Inflammatory macrophage treated with lipopolysaccharide for 1 hour (primary cell): ENCODE results near the gene PPM1H.
A peak's percentile ranks its signal among the peaks of the same experiment; 100 is the strongest.

Experiments used
- DNase-seq, 2 donors: peaks; one replicate each; pipeline ENCODE4 v3.0.0-alpha.2; 2020 to 2022

Gene PPM1H

DNA sequence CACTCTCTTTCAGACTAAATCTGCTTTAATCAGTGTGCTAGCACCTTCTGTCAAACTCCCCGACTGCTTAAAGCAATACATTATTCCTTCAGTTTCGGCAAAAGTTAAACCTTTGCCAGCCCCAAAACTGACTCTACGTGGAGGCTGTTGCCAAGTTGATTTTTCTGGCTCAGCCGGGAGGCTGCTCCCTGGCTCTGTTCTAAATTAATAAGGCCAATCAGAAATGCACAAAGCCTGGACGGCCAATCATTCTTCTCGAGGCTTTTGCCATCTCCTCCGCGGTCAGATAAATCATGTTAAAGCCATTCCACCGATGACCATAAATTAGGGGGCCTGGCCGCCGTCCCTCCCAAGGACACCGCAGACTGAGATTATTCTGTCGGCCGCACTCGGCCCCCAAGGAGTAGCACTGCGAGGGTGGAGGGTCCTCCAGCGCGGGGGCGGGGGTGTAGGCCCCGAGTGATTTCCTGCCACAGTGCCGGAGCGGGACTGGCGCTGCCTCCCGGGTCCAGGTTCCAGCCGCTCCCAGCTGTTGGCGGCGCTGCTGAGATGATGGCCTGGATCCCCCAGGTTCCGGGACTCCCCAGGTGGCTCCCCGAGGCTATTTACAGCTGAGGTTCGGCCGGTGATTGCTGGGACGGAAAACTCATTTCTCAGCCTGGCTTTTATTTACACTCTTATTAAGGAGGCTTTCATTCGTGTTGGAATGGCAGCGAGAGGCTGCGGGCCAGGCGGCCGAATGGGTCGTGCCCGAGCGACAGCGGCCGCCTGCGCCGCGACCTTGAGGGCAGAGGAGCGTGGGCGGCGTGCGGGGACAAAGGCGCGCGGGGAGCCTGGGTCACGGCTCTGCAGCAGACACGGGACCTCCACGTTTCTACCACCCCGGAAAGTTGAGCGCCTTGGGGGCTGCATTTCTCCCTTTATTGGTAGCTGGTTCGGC, 303.2 kb downstream of the PPM1H start:
- peak in 1 of 2 donors; percentile 27 for DNase-seq

DNA sequence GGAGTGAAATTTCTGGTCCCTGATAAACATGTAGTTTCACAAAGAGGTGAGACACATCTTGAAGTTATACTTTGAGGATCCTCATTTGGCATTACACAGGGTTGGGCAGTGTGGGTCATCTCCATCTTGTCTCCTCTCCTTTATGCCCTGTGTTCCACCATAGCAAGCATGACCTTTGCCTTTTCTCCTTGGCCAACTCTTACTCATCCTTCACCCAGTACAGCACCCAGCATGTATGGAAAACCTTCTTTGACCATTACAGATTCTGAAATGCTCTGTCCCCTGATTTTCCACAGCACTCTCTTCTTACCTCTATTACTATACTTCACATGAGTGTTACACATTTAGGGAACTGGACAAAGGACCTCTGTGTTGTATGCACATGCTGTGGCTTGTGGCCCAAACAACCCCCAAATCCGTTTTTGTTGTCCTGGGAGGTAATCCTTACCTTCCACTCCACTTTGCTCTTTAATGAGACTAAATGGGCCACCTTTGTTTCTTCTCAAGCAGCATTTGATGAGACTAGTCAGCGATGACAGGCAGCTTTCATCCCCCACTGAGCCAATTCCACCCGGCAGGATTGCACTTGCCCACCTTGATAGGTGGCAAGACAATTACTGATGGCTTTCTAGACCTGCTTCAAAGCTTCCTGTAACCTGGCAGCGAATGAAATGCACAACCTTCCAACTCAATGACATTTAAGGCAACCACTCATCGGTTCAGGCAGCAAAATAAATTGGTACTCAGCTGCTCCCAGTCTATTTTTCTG, 304.8 kb downstream of the PPM1H start:
- no peak for DNase-seq

DNA sequence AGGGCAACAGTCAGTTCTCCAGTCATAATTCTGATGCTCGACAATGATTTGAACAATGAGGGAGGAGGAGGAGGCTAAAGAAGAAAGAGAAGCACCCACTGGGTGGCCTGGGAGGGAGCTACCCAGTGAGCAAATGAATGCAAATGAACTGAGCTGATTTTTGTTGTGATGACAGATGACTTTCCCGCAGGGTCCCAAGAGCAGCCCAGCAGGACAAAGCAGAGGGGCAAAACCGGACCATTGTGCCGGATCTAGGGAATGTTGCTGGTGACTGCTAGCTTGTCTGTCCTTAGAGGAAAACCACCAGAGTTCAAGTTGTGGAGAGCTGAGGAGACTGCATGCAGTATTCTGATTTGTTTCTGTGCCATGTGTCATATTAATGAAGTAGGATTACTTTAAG, 305.5 kb downstream of the PPM1H start:
- no peak for DNase-seq

DNA sequence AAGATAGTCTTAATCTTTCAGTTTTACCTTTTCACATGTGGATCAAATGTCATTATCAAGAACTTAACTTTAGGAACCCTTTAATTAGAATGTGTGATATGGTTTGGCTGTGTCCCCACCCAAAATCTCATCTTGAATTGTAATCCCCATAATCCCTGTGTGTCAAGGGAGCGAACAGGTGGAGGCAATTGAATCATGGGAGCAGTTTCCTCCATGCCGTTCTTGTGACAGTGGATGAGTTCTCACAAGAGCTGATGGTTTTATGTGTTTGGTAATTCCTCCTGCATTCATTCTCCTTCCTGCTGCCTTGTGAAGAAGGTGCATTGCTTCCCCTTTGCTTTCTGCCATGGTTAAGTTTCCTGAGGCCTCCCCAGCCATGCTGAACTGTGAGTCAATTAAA, 307.8 kb downstream of the PPM1H start:
- no peak for DNase-seq

DNA sequence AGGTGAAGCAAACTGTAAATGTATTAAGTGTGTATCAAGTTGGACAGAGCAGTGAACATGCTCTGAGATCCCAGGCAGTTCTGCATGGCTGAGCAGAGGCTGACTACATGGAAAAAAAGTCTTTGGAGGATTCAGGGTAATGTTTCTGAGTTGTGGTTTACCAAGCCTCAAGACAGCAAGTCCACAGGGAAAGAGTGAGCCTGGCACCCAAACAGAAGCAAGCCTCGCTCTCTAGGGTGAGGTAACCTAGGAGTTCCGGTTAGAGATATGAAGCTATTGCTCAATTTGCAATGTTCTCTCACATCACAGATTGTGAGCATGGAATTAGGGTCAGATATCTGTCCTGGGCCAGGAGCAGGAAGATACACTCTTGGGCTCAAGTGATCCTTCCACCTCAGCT, 309.7 kb downstream of the PPM1H start:
- DNase-seq, result peak; percentile 51 to 52

DNA sequence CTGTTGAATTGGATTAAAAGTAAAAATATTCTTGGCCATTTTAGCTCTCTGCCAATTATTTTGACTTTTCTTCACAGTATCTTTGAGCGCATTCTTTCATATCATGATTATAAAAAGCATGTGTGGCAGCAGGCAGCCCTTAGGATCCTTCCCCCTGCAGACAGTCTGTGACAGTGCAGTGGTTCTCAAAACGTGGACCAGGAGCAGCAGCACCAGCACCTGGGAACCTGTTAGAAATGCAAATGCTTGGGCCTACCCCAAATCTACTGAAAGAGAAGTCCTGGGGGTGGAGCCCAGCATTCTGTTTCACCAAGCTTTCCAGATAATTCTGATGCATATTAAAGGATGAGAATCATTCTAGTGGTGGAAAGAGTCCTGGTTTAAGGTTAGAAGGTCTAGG, 312.8 kb downstream of the PPM1H start:
- DNase-seq, result no peak

DNA sequence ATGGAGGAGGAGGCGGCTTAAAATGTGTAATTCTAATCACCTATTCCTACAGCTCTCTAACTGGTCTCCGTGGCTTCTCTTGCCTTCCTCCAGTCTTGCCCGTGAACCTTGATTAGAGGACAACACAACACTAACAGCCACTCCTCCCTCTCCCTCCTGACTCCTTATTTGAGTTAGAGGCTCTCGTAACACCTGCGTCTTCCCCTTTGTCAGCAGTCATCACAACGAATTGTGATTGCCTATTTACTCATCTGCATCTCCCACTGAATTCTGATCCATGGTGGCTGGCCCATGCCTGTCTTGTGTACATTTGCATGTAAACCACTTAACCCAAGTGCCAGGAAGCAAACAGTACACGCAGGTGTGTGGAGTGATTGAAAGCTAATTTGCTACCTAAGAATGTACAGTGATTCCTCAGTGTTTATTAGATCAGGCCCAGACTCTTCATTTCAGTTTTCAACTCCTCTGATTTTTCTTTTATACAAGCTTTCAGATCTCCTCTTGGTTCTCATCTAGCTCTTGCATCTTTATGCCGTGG, 313.8 kb downstream of the PPM1H start:
- no peak for DNase-seq

DNA sequence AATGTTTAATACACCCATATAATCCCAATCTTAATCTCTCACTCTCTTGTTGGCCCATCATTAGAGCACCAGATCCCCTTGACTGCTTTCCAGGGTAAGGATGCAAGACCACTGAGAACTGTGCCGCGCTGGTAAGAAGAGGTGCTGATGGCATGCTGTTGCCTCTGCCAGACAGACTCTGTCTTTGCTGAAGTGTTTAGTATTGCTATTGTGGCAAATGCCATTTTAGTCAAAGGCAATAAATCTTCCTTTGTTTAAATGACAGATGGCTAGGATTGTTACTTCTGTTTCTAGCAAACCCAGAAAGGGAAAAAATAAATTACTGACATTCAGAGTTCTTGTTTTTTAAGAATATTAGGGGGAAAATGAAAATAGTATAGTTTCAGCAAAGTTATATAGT, 316.0 kb downstream of the PPM1H start:
- DNase-seq, result no peak

DNA sequence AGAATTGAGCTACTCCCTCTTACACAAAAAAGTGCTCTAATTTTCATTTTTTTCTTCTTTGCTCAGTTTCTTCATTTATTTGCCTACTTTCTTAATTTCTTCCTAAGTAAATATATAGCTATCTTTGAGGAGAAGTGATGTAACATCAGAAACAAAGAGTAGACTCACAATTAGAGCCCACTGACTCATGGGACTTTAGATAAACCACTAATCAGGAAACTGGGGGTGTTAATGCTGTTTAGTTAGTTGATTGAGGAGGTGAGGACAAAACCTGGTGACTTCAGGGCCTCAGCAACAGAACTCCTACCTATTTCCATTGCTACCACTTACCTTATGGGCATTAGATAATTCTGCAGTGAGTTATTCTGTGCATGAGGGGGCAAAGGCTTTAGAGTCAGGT, 316.6 kb downstream of the PPM1H start:
- no peak for DNase-seq

DNA sequence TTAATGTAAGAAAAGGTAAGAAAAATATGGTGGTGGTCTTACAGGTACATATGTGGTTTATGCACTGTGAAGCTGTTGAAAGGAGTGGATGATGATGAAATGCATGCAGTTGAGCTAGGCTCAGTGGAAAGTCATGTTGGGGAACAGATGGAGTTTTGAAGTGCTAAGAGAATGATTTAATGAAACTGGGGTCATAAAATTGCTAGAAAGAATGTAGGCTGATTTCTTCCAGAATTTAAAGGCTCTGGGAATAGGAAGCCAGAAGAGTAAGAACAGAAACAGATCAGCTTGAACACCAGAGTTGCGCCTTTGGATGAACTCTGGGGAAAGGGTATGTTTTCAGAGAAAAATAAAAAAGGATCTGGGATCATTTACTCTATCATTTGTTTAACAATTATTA, 321.9 kb downstream of the PPM1H start:
- DNase-seq, result no peak

DNA sequence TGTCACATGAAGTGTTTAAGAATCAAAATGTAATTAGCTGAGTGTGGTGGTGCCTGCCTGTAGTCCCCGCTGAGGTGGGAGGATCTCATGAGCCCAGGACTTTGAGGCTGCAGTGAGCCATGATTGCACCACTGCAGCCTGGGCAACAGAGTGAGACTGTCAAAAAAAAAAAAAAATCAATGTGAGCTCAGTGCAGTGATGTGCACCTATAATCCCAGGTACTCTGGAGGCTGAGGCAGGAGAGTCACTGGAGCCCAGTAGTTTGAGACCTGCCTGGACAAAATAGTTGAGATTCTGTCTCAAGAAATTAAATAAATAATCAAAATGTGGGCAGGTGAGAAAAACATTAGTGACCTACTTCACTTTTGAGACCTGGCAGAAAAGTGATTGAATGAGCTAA, 328.3 kb downstream of the PPM1H start:
- DNase-seq, result no peak

DNA sequence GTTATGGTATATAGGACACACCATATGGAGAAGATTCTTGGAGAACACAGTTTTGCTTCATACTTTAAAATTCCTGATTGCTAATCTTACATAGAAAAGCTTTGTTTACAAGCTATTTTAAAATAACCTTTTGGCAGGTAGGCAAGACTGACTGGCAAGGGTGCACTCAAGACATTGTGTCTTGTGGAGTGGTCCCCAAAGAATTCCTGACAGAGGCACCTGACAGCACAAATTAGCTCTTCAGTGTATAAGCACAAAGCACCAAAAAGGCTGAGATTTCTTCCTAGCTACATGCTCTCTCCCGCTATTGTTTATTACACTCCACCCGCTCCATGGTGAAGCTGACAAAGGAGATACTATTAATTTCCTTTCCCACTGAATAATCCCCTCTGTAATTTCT, 329.0 kb downstream of the PPM1H start:
- DNase-seq, result no peak

DNA sequence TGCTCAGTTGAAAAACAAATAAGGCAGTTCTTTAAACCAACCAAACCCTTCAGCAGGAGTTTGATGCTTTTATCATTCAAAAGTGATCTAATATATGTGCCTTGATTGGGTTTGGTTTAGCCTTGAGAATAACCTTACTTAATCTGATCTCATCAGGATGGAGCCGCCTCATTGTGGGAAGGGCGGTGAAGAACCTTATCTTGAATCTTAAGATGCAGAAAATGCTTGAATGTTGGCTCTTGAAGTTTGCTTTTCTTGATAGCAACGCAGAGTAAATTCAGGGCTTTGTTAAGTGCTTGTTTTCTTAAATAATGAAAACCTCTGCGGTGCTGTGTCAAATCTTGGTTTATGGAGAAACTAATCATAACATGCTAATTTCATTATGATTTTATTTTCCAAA, 330.1 kb downstream of the PPM1H start:
- DNase-seq, result peak; percentile 25 to 31

DNA sequence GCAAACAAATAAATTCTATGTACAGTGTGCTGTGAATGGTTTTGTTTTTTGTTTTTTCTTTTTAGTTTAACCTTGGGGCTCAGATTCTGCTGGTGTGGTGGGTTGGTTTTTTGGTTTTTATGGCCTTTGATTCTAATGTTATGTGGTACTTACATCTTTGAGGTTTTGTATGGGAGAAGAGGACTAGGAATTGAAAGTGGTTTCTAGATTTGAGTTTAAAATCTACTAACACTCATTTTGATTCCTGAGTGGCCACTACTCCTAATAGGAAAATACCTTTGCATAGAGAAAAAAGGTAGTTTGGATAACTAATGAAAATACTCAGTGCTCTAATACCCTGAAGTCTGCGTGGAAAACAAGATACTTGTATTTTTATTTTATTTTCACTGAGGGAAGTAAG, 330.6 kb downstream of the PPM1H start:
- DNase-seq, result no peak

DNA sequence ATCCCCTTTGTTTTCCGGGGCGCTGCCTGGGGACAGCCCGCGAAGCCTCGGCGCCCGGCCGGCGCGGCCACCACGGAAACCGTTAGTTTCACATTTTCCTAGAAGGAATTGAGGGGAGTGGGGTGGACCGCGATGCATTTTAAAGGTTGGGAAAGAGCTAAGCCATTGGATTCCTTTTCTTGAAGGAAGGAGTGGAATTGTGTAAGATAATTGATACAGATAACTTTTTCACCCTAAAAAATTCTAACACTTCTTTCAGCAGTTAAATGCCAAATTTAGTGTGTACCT, 331.2 kb downstream of the PPM1H start:
- DNase-seq, result no peak

DNA sequence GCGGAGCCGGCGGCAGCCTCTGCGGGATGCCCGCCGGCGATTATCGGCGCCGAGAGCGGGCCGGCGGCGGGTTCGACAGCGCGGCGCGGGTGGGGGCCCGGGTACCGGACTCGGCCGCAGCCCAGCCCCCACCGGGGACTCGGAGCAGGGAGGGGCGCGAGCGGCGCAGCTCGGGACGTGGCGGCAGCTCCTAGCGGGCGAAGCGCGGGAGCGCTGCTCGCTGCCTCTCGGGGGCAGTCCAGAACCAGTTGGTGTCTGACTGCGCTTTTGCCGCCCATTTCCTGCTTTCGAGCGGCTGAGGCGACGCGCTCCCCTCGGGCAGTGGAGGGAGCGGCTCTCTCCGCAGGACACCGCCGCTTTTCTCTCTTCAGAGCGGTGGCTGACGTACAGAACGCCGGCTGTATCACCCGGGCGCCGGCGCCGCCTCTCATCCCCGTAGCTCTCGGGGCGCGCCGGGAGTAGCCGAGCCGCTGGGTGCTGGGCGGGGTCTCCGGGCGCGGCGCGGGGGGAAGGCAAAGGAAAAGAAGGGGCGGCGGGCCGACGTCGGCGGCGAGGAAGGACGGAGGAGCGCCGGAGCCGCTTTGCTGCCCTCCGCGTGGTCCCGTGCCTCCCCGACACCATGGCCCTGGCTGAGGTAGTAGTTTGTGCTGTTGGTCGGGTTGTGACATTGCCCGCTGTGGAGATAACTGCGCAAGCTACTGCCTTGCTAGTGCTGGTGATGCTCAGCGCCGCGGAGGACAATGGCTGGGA, 331.7 kb downstream of the PPM1H start:
- DNase-seq, result peak; percentile 83 to 87

DNA sequence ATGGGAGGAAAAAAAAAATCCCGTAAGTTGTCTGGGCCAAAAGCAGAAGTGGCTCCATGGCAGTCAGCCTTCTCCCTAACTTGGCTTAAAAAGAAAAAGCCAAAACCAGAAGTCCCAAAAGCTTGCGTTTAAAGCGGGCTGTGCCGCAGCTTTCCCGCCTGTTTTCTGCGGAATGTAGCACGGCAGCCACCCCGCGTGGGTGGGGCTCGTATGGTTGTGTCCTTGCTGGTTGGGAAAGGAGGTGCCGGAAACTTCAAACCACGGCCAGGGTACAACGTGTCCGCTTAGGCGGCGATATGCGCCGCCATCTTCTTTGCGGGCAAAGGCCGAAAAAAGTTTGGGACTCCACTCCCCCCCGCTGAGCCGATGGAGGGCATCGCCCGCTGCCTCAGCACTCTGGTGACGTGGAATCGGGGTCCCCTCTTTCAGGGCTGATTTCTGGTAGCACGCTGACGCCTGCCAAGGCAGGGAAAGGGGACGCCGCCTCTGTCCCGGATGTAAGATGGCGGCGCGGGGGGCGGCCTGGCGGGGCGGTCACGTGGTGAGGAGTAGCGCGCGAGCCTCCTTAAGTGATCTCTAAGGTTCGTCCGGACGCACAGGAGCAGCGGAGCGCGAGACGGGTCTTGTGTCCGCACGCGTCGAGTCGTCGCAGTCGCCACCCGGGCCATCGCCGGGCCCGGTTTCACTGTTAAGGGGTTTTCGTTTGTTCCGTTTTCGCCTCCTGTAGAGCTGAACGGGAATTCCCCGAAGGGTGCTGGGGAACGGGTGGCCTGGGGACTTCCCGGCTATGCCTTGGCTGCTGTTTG, 332.5 kb downstream of the PPM1H start:
- DNase-seq, result peak; percentile 94

DNA sequence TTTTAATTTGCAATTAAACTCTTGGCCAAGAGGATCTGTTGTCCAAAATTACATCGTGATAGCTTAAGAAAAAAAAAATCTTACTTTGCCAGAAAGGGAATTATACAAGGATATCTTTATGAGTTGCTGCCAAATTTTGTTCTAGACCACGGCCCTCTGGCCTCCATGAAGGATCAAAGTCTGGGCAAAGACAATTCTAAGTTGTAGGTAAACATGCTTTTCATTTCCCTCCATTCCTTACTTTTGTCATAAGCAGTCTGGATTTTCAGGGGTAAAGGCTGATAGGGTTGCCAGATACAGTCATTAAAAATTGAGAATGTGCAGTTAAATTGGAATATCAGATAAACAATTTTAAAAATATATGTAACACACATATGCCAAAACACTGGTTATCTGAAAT, 333.2 kb downstream of the PPM1H start:
- no peak for DNase-seq

DNA sequence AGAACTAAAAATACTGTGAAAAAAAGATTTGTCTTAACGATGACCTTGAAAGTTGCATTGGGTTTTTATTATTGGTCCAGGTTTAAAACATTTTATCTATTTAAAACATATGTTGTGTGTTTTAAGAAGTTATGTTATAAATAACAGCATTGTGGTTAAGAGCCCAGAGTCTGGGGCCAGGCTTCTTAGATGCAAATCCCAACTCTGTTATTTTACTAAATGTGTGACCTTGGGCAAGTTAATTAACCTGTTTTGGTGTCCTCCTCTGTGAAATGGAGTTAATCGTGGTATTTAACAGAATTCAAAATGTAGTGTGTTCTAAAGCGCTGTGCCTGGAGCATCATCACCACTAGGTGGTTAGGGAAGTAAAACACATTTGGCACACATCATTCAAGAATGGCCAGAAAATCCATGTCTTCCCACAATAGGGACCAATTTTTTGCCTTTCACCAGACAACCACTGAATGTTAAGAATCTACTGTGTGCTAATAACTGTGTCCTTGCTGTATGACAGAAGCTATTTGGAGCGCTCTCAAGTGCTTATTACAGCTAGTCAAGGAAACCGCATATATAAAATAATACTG, 335.0 kb downstream of the PPM1H start:
- DNase-seq, result peak in 1 of 2 donors; percentile 17

DNA sequence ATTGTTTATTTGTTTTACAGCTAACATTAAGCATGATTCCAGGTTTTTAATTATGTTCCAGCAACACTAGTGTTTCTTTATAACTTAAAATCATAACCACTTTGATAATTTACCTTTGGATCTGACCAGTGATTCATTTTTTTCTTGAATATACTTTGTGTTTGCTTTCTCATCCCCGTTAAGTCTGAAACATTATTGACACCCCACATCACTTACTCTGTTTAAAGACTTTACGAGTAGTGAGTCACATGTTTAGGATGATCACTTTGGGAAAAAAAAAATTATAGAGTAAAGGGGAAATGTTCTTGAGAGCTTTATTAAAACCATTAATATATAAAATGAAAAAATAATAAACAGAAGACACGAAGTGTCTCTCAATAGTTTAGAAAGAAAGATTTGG, 336.1 kb downstream of the PPM1H start:
- no peak for DNase-seq

DNA sequence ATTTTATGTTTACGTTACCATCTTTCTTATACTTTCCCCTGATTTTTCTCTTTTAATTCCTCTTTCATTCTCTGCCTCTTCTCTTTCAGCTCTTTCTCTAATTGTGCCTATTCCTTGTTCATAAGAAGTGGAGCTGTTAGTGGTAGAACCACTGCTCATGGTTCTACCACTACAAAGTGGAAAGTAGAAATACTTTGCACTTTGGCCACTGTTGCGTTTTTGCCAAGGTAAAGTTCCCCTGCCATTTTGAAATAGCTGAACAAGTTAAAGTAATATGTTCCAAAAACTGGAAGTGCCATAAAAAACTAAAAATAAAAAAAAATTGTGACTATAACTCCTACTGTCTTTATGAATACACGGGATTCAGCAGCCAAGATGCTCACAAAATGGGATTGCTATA, 337.7 kb downstream of the PPM1H start:
- no peak for DNase-seq
